HL-60 (cell line): Measurements from ENCODE around the gene GRK2.

Experiments
- POLR2AphosphoS5 ChIP-seq: IDR thresholded peaks from 2 replicates; pipeline ENCODE4 v1.6.1; 2012; ENCODE audit warnings: low read depth
- REST ChIP-seq: IDR thresholded peaks from 2 replicates; pipeline ENCODE4 v1.6.1; 2012; ENCODE audit warnings: low read depth; ENCODE audit not compliant: insufficient replicate concordance
- TF ChIP-seq, protein P1 (sequence below): IDR thresholded peaks from one replicate; pipeline ENCODE4 v1.5.1; 2011; ENCODE audit warnings: low read length, control low read depth, inconsistent platforms; ENCODE audit not compliant: insufficient read depth

DNA sequence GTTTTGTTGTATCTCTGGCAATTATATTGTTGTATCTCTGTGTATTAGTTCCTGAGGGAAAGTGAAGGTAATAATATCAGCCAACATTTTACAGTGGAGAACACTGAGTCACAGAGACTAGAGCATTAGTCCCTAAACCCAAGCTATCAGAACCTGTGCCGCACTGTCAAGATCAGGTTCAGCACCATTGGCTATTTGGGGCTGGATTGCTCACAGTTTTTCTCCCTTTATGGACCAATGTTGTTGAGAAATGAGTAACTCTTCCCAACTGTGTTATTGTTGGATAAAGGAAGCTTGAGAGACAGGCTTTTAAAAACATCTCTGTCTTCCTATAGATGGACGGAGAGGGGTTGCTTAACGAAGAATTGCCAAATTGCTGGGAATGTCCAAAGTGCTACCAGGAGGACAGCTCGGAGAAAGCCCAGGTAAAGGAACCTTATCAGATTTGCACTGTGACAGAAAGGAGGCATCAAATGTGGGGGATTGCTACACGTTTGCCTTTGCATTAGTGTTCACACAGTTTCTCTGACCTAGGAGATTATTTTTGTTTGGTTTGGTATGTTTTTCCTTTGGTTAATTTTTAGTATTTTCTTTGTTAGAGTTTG lies 18.2 kb upstream of the GRK2 start:
- TF ChIP-seq, protein P1, sequence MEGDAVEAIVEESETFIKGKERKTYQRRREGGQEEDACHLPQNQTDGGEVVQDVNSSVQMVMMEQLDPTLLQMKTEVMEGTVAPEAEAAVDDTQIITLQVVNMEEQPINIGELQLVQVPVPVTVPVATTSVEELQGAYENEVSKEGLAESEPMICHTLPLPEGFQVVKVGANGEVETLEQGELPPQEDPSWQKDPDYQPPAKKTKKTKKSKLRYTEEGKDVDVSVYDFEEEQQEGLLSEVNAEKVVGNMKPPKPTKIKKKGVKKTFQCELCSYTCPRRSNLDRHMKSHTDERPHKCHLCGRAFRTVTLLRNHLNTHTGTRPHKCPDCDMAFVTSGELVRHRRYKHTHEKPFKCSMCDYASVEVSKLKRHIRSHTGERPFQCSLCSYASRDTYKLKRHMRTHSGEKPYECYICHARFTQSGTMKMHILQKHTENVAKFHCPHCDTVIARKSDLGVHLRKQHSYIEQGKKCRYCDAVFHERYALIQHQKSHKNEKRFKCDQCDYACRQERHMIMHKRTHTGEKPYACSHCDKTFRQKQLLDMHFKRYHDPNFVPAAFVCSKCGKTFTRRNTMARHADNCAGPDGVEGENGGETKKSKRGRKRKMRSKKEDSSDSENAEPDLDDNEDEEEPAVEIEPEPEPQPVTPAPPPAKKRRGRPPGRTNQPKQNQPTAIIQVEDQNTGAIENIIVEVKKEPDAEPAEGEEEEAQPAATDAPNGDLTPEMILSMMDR, result no peak
- TF ChIP-seq REST (no peak), POLR2AphosphoS5 (no peak)
